22Rv1 (cell line): ENCODE measurements around the gene GPATCH1.

Experiments used
- CTCF ChIP-seq: fragments of 450-650 bp; IDR thresholded peaks from 2 replicates; pipeline ENCODE4 v1.5.1; 2017; ENCODE audit warnings: mild to moderate bottlenecking
- ZFX ChIP-seq: fragments of 450-650 bp; IDR thresholded peaks from 2 replicates; pipeline ENCODE4 v1.6.1; 2017; ENCODE audit warnings: antibody characterized with exemption, borderline replicate concordance

GRCh38 chr19:33134571-33135041 lies 53.6 kb downstream of the GPATCH1 start:
- TF ChIP-seq CTCF, result no peak
- TF ChIP-seq ZFX, result no peak
